Measurements from ENCODE around the gene SBK3.
"Not testable (repeated sequence)": the region's sequence is repeated elsewhere in the genome, so short reads cannot be mapped to it uniquely, and the experiment has no call there.

The SBK3 gene

GRCh38 chr19:55576746-55577145 lies 31.4 kb upstream of the SBK3 start:
- H3K4me3 ChIP-seq (ENCODE audit: control insufficient read depth, low read depth, low read length): no peak overlapping the region
- no peak for DNase-seq (ENCODE audit: low read depth)
- no peak for TF ChIP-seq CTCF (conservative IDR thresholded peaks at IDR 0.05; ENCODE audit: control insufficient read depth, insufficient read depth, low read depth, low read length)

GRCh38 chr19:55573929-55574328 lies 28.6 kb upstream of the SBK3 start:
- not testable (repeated sequence) for DNase-seq (ENCODE audit: low read depth); H3K4me3 ChIP-seq (ENCODE audit: control insufficient read depth, low read depth, low read length)

GRCh38 chr19:55569477-55569876 lies 24.1 kb upstream of the SBK3 start:
- DNase-seq (ENCODE audit: low read depth); H3K4me3 ChIP-seq (ENCODE audit: control insufficient read depth, low read depth, low read length): not testable (repeated sequence)

- DNase-seq (ENCODE audit: low read depth): no peak
- TF ChIP-seq CTCF (conservative IDR thresholded peaks at IDR 0.05; ENCODE audit: control insufficient read depth, insufficient read depth, low read depth, low read length): no peak
- H3K4me3 ChIP-seq (ENCODE audit: control insufficient read depth, low read depth, low read length): no peak overlapping the region
Observed at GRCh38 chr19:55567708-55568328, 22.5 kb upstream of the SBK3 start.

- TF ChIP-seq CTCF (conservative IDR thresholded peaks at IDR 0.05; ENCODE audit: control insufficient read depth, insufficient read depth, low read depth, low read length): no peak
- no peak for DNase-seq (ENCODE audit: low read depth)
- no peak overlapping the region for H3K4me3 ChIP-seq (ENCODE audit: control insufficient read depth, low read depth, low read length)
Observed at GRCh38 chr19:55566823-55567222, 21.5 kb upstream of the SBK3 start.

- no peak for TF ChIP-seq CTCF (conservative IDR thresholded peaks at IDR 0.05; ENCODE audit: control insufficient read depth, insufficient read depth, low read depth, low read length)
- no peak for DNase-seq (ENCODE audit: low read depth)
- no peak overlapping the region for H3K4me3 ChIP-seq (ENCODE audit: control insufficient read depth, low read depth, low read length)
Observed at GRCh38 chr19:55563261-55563690, 17.9 kb upstream of the SBK3 start.

GRCh38 chr19:55559684-55560083 lies 14.3 kb upstream of the SBK3 start:
- TF ChIP-seq CTCF (conservative IDR thresholded peaks at IDR 0.05; ENCODE audit: control insufficient read depth, insufficient read depth, low read depth, low read length): no peak
- no peak overlapping the region for H3K4me3 ChIP-seq (ENCODE audit: control insufficient read depth, low read depth, low read length)
- DNase-seq (ENCODE audit: low read depth): no peak

- no peak for DNase-seq (ENCODE audit: low read depth)
- TF ChIP-seq CTCF (conservative IDR thresholded peaks at IDR 0.05; ENCODE audit: control insufficient read depth, insufficient read depth, low read depth, low read length): no peak
- no peak overlapping the region for H3K4me3 ChIP-seq (ENCODE audit: control insufficient read depth, low read depth, low read length)
Observed at GRCh38 chr19:55554741-55555152, 9.4 kb upstream of the SBK3 start.
